GM19438 (cell line): ENCODE measurements around the gene WASF2.
A peak's percentile ranks its signal among the peaks of the same experiment; 100 is the strongest.
"Not testable (repeated sequence)": the region's sequence is repeated elsewhere in the genome, so short reads cannot be mapped to it uniquely, and the experiment has no call there.

Experiments used
- ATAC-seq: cut with Tn5 transposase; IDR thresholded peaks from one replicate; pipeline ENCODE4 v1.9.1; 2021; ENCODE audit warnings: low read depth; ENCODE audit not compliant: unreplicated experiment

Gene WASF2, protein sequence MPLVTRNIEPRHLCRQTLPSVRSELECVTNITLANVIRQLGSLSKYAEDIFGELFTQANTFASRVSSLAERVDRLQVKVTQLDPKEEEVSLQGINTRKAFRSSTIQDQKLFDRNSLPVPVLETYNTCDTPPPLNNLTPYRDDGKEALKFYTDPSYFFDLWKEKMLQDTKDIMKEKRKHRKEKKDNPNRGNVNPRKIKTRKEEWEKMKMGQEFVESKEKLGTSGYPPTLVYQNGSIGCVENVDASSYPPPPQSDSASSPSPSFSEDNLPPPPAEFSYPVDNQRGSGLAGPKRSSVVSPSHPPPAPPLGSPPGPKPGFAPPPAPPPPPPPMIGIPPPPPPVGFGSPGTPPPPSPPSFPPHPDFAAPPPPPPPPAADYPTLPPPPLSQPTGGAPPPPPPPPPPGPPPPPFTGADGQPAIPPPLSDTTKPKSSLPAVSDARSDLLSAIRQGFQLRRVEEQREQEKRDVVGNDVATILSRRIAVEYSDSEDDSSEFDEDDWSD

DNA sequence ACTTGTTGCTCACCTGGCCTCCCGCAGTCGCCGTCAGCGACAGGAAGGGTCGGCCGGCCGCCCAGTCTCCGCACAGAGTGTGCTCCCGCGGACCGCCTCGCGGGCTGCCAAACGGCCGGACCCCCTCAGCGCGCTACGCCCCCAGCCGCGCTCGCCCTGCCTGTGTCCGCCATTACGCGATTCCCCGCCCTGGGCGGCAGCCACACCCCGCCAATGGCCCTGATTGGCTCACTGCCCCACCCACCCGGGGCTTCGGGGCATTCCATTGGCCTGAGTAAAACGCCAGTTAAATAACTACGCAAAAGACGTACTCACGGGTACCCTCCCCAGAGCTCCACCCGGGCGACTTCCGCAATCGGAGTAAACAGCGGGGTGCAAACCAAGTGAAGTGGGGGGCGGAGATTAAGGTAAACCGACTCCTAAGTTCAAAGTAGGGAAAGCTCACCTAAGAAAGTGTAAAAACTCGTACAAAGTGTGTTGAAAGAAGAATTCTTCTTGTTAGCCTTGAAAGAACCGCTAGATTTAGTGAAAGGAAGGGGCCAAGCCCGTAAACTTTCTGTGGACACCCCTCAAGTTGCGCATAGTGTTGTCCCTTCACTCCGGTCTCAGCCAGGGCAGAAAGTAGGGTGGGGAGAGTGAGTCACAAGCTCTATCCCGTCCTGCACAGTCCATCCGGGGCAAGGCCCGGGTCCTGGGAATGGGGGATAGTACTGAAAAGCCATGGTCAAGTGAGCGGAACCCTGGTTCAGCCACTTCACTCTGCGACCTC, at the start of gene WASF2:
Gene WASF2, minus strand, starts transcription at position 195 of the 769 bp plus-strand sequence. CDS start 61,277 bp downstream, outside the sequence.
- peak; percentile 75 for ATAC-seq

DNA sequence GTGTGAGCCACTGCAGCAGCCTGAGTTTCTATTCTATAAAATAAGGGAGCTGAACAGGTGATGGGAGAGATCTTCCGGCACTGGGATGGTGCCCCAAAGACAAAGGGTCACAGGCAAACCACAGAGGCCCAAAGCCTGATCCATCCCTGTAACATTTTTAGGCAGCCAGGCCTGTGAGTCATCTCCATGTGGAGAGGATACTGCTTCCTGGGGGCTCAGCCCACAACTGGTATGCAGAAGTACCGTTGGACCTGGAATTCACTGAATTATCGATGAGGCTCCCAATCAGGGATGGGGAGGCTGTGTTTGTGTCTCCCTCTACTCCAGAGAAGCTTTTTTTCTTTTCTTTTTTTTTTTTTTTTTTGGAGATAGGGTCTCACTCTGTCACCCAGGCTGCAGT, 48.8 kb upstream of the WASF2 start:
- no peak for ATAC-seq

DNA sequence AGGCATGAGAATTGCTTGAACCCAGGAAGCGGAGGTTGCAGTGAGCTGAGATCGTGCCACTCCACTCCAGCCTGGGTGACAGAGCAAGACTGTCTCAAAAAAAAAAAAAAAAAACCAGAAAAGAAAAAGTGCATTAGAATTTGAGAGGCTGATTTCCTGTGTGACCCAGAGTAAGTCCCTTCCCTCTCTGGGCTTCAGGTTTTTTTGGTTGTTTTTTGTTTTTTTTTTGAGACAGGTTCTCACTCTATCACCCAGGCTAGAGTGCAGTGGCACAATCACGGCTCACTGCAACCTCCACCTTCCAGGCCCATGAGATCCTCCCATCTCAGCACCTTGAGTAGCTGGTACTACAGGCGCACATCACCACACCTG, 48.3 kb upstream of the WASF2 start:
- ATAC-seq: not testable (repeated sequence)

DNA sequence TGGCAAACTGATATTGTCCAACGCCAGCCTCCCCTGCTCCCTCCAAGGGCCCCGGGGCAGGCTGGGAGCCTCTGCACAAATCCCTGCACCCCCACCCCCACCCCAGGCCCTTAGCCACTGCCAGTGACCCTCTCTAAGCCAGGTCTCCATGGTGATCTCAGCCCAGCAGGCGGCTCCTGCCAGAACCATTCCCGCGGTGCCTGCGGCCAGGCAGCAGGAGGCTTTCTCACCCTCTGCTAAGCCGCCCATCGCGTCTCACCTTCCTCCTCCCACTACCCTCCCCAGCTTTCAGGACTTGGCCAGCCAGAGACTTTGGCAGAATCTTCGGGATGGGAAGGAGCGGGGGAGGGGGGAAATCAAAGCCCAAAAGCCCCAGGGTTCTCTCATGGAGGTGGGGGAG, 46.8 kb upstream of the WASF2 start:
- no peak for ATAC-seq

DNA sequence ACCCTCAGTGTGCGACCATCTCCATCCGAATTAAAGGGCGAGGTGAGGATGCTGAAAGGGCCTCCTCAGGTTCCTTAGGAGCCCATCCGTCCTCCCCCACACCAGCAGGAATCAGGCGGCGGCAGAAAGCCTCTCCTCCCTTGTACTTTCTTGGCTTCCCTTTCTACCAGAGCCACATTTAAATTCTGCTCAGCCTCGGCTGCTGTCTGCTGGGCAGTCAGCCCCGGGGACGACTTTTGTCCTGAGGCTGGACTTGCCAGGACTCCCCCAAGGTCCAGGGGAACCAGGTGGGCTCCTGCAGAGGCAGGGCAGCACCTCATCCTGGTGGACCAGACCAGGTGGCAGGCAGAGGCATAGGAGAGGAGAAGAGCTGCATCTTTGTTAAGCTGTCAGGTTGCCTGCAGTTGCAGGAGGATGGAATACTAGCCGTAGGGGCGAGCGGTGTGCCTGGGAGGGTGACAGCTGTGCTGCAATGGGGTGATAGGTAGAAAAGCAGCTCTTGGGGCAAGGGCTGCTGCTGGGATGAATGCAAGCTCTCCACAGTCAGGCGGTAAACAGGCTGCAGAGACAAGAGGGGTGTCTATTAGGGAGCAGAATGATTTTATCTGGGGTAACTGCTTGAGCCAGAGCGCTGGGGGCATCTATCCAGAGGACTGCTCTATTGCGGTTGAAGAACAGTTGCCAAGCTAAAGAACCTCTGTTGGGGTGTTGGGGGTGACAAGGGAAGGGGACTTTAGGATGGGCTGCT, 46.2 kb upstream of the WASF2 start:
- no peak for ATAC-seq

DNA sequence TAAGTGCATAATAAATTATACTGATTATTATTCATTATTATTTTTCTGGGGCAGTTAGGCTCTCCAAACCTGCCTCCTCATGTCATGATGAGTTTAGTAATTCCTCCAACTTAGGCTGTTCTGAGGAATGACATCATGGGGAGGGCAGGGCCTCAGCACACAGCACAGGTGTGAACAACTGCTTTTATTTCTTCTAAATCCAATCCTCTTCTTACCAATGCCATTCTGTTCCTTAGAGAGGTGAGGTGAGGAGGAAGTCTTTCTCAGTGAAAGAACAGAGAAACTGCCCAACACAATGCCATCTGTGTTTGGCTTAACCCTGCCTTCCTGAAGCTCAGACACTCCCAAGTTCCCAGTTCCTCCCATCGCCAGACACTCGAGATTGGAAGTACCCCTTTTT, 45.4 kb upstream of the WASF2 start:
- ATAC-seq: no peak

DNA sequence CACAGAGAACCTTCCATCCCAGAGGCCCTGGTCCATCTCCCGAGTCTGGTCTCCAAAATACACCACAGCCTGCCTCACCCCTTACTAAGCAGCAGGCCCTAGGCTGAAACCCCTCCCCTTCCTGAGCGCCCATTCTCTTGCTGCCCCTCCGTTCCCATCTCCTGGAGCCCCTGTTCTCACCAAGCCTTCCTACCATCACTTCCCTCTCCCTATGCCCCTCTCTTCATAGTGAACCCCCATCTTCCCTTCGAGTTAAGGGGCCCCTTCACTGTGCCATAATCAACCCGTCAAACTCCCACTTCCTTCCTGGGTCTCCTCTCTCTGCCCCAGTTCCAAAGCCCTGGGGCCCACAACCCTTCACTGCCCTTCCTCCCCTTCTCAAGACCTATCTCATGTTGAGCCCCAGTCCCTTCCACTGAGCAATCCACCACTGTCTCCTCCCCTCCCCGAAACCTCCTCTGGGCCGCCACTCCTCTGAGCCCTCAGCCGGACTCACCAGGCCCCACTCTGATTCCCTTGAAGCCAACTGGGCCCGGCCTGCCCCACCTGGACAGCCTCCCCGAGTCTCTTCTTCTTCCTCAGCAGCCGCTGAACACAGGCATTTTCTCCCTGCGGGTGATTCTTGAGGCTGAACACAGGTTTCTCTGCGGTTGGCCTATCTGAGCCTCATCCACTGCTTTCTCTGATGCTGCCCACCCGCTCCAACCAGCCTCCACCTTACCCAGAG, 42.2 kb upstream of the WASF2 start:
- no peak for ATAC-seq

DNA sequence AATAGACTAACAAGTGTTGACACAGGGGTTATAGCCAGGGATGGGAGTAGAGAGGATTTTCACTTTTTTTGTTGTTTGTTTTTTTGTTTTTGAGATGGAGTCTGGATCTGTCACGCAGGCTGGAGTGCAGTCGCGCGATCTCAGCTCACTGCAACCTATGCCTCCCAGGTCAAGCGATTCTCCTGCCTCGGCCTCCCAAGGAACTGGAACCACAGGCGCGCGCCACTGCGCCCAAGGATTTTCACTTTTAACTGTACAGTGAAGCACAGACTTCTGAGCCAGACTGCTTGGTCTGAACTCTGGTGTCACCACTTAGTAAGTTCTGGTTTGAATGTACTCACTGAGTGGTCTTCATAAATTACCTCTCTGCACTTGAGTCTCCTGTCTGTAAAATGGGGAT, 40.2 kb upstream of the WASF2 start:
- ATAC-seq: no peak

DNA sequence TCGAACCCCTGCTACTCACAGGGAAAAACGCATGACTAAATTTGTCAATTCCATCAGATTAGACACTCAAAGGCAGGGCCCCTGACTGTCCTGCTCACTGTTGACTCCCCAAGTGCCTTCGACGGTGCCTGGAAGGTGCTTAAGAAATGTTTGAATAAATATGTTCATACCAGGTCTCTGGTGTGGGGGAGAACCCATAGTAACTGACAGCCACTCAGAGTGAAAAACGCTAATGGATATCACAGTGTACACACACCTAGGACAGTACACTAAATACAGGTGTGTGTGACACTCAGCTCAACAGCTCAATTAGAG, 39.7 kb upstream of the WASF2 start:
- ATAC-seq: no peak

DNA sequence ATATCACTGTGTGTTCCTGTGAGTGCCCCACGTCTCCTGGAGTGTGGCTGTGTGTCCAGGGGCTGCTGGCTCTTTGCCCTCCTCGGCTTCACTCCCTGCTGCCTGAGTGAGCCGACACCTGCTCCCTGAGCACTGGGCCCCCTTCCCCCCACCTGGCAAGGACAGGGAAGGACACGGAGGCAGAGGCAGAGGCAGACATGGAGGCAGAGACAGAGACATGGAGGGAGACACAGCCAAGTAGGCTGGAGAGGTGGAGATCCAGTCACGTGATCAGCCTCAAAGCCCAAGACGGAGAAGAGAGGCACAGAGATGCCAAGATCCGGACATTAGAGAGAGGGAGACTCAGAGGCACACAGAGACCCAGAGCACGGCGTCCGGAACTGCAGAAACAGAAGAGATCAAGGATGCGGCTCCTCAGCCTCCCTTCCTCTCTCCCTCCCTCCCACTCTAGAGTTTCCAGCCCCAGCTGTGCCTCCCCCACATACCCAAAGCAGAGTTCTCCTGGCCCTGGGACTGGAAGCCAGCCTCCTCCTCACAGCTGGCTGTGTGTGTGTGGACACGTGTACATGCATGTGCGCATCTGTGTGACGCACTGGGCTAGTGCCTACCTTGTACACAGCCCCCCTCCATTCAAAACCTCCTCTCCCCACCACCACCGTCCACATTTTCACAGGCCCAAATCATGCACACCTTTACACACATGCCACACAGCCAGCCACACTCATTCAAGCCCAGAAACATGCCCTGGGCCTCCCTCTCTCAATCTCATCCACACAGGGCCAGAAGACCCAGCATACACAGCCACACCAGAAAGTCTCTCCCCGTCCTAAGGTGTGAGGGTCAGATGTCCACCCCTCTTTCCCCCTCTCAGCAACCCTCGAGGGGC, 39.1 kb upstream of the WASF2 start:
- no peak for ATAC-seq

DNA sequence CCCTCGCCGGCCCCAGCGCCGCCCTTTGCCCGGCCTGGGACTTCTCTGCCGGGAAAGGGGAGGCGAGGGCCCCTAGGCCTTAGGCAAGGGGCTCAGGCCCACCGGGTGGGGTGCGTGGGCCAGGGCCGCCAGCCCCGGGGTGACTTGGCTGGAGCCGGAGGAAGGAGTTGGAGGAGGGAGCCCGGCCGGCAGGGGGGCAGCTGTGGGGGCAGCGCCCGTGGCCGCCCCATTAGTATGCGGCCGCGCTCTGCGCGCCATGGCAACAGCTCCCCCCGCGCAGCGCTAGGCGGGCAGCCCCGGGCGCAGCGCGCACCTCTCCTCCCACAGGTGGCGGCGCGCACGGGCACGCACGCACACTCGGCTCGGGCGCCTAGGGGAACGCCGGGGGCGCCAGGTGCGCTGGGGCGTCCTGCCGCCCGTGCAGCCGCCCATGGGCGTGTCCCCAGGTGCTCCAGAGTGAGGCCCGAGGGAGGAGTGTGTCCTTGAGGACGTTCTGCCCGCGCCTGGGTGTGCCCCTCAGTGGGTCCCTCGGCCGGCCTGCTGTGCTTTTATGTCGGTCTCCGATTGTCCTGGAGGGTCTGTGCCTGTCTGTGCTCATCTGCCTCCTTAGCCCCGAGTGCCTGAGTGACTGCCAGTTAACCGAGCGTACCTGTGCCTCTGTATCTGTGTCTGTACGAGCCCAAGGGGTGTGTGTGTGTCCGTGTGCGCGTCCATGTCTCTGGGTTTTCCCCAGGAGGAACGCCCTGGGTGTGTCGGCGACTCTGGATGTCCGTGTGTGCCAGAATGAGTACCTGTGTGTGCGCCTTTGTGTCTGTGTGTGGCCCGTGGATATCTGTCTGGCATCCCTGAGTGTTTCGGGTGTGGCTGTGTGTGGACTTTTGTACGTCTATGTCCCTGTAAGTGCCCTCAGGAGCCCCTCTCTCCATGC, 38.2 kb upstream of the WASF2 start:
- no peak for ATAC-seq

DNA sequence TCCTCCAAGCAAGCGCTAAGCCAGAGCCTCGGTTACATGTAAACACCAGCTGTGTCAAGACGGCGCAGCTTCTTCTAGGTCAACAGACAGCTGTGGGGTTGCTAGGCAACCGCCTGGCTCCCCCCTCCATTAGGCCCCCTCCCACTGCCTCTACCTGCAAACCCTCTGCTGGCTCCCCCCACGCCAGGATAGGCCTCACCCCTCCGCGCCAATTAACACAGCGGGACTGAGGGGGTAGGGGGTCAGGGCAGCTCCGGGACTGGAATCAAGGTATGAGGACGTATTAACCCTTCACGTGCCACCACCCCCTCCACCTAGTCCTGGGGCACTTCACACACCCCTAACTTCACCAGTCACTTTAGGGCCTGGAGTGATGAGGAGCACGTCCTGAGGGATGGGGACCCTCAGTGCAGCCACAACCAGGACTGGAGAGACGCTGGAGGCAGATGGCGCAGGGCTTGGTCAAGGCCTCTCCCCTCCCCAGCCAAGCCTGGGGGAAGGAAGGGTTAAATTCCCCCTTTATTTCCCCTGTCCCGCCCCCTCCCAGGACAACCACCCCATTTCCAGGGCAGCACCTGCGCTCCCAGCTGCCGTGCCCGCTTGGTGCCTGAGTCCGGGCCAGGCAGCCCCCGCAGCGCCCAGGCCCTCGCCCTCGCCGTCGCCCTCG, 37.4 kb upstream of the WASF2 start:
- ATAC-seq: no peak

DNA sequence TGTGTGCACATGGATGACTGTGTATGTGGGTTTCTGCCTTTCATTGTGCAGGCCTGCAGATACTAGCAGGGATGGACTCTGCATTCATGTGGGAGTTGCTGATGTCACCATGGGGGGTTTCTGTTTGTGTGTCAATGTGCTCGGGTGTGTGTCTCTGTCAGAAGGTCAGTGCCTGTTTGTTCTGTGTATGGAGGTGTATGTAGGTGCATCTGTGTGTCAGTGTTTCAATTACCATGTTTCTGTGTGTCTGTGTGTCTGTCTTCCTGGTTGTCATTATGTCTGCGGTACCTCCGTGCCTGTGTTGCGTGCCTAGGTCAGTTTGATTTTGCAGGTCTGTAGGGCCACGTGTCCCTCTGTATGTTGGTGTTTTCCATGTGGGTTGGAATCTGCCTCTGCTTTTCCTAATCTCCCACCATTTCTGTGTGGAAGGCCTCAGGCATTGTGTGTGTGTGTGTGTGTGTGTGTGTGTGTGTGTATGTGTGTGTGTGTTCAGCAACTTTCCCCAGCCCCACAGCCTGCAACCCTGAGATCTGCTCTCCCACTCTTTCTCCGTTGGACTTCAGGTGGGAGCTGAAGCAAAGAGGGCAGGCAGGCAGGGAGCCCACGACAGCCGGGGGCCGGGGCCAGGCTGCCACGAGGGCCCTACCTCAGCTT, 36.7 kb upstream of the WASF2 start:
- ATAC-seq: no peak

DNA sequence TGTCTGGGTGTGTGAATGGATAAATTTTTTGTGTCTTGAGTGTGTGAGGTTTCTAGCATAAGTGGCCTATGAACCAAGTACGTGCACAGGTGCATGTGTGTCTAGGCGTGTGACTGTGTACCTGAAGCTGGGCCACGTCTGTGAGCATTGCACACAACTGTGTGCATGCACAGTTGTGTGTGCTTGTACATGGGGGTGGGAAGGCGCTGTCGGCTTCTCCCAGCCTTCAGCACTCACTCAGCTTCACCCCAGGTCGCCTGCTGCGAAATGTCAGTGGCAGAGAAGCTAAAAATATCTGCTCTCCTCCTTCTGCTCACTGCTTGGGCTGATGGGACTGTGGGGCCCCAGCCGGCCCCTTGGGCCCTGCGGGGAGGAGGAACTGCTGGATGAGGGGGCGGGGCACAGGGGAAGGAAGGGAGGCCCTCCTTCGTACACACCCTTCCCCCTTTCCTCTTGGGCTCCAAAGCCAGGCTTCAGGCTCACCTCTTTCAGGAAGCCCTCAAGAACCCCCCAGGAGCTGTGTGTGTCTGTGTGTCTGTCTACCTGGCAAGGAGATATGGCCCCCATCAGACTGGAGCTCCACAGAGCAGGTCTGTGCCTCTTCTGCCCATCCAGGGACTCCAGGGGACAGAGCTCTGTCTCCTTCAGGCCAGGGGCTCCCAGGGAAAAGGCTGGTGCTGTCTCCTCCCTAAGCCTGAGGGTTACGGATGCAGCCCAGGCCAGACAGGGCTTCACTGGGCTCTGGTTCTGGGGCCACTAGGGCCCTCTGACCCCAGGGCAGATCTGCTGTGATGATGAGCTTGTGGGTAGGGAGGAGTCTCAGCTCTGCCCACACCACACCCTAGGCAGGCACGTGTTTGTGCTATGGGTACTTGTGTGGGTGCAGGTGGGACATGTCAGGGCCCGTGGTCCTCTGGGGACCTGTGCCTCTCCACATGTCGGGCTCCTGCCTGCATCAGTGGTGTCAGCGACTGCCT, 35.6 kb upstream of the WASF2 start:
- ATAC-seq: peak; percentile 60

DNA sequence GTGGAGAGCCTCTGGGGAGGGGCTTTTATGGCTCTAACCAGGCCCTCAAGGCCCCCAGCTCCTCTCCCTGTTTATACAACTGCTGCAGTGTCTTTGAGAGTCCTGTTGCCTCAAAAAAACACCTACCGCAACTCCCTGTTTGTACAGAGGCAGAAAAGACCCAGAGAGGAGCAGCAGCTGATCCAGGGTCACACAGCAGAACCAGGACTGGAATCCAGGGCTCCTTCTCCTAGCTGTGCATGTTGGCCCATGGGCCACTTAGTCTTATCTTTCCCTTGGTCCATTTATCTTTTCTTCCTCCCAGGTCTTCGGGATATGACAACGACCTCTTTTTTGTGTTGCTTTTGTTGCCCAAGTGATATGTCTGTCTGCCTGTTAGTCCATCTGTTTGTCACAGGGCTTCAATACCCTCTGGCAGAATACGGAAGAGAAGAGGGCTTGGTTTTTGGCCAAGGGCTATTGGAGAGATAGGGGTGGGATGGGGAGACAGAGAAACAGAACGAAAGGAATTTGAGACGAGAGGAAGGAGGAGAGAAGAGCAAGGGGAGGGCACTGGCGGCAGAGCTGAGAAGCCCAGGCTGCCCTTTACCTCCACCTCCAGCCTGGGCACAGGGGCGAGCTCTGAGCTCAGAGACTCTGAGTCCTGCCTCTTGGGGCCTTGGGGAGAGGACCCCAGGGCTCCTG, 33.5 kb upstream of the WASF2 start:
- no peak for ATAC-seq
